K562 (cell line): ENCODE results near the gene RIMOC1. TPM values are rescaled to one million over a fixed set of nuclear protein-coding genes. Genes with fewer than 3 reads are reported as not detected.

Experiments used
- ARID1B ChIP-seq: fragments of 450-650 bp; IDR thresholded peaks from 2 replicates; pipeline ENCODE4 v1.6.1; 2016; ENCODE audit warnings: antibody characterized with exemption, mild to moderate bottlenecking, inconsistent platforms
- BCLAF1 ChIP-seq, 2 experiments: fragments of 450-650 bp in 1 of 2; IDR thresholded peaks; 2 replicates each; pipeline ENCODE4 v1.6.1; 2011 to 2017; ENCODE audit warnings: low read depth in 2 of 2, antibody characterized with exemption in 1 of 2, borderline replicate concordance in 1 of 2, low read length in 1 of 2, mild to moderate bottlenecking in 1 of 2, mixed read lengths in 1 of 2; ENCODE audit not compliant: control insufficient read depth in 1 of 2
- BRCA1 ChIP-seq, 2 experiments: fragments of 450-650 bp in 1 of 2; sonication (generic) in 1 of 2; formaldehyde crosslinking in 1 of 2; IDR thresholded peaks; 2 replicates each; pipeline versions ENCODE4 v1.5.0 to v1.6.1; 2017 to 2020; ENCODE audit warnings: mild to moderate bottlenecking in 1 of 2, missing genetic modification reagents in 1 of 2
- HMGN3 ChIP-seq: IDR thresholded peaks from 2 replicates; pipeline ENCODE4 v1.6.1; 2011; ENCODE audit warnings: borderline replicate concordance, low read depth, mild to moderate bottlenecking, mixed read lengths, low read length; ENCODE audit not compliant: insufficient read length; ENCODE audit errors: extremely low read depth
- MBD2 ChIP-seq: sonication (generic); IDR thresholded peaks from 2 replicates; pipeline ENCODE4 v1.6.1; 2016; ENCODE audit warnings: low read depth, borderline replicate concordance
- MEF2D ChIP-seq: conservative IDR thresholded peaks from 2 replicates; pipeline ENCODE4 v1.6.1; 2016; ENCODE audit warnings: low read depth, missing genetic modification characterization, missing compliant biosample characterization
- NFYB ChIP-seq: IDR thresholded peaks from 2 replicates; pipeline ENCODE4 v1.6.1; 2011; ENCODE audit warnings: mild to moderate bottlenecking, moderate library complexity; ENCODE audit not compliant: insufficient read length; ENCODE audit errors: extremely low read depth
- NRF1 ChIP-seq, 2 experiments: fragments of 450-650 bp; IDR thresholded peaks in 1 of 2; conservative IDR thresholded peaks in 1 of 2; 2 replicates each; pipeline ENCODE4 v1.6.1; 2014; ENCODE audit warnings: mild to moderate bottlenecking in 2 of 2
- ZBTB1 ChIP-seq: sonication (generic); formaldehyde crosslinking; IDR thresholded peaks from 2 replicates; pipeline ENCODE4 v1.8.1; 2023; ENCODE audit warnings: missing genetic modification reagents, low read depth, mild to moderate bottlenecking, borderline replicate concordance
- ZNF253 ChIP-seq: fragments of 250-450 bp; sonication (Bioruptor Pico); conservative IDR thresholded peaks from 2 replicates; pipeline ENCODE4 v1.6.1; 2021; ENCODE audit warnings: mild to moderate bottlenecking
- ZNF609 ChIP-seq: sonication (generic); formaldehyde crosslinking; IDR thresholded peaks from 2 replicates; pipeline ENCODE4 v1.8.1; 2023; ENCODE audit warnings: missing genetic modification reagents, mild to moderate bottlenecking, borderline replicate concordance
- polyA plus RNA-seq, 8 experiments: library from polyadenylated mRNA; depleted of rRNA in 4 of 8; stranded (reverse) in 5 of 8; unstranded in 3 of 8; fragments of >200 nt; fragmentation: Nextera tagmentation in 2 of 8; fragmentation: Illumina TruSeq in 1 of 8; extraction: Ambion mirVana in 2 of 8; extraction: Trizol in 1 of 8; gene quantifications; 2 replicates each; pipeline versions ENCODE4 v1.2.1 to v1.2.3, GENCODE V29; 2011 to 2014; ENCODE audit warnings: inconsistent platforms in 1 of 8, missing spikeins in 1 of 8
- total RNA-seq, 7 experiments: library from RNA; depleted of rRNA in 6 of 7; stranded (reverse); fragments of >200 nt in 6 of 7; fragmentation: Illumina TruSeq in 2 of 7; extraction: Trizol in 2 of 7; gene quantifications; 2 replicates each; pipeline versions ENCODE4 v1.2.1 to v1.2.3, GENCODE V29; 2011 to 2021; ENCODE audit warnings: low replicate concordance in 1 of 7

The RIMOC1 gene
- total and polyA plus RNA-seq, 9 of the 15 experiments (the other 6 are each of a cell fraction or from before 2014, with no cell fraction given): 11.6 to 63.1 (median 30.8) TPM

GRCh38 chr5:41870627-41871048 is 33.5 kb upstream of the RIMOC1 start (continued):
- TF ChIP-seq ZNF609 (no peak), HMGN3 (peak; percentile 6), MEF2D (no peak), NFYB (no peak), NRF1 (conservative IDR thresholded peaks at IDR 0.05 in 1 of 2, IDR thresholded peaks at IDR 0.05 in 1 of 2) (peak; percentile 36 to 40), BCLAF1 (IDR thresholded peaks at IDR 0.05; ENCODE audit: borderline replicate concordance in 1 of 2, control insufficient read depth in 1 of 2, low read depth in 2 of 2, low read length in 1 of 2) (no peak), BRCA1 (IDR thresholded peaks at IDR 0.05) (no peak), BRCA1 (CRISPR knock-in tag; IDR thresholded peaks at IDR 0.05) (no peak), ZBTB1 (0 out of 2 replicates have a peak, but pooled peaks have one; percentile 17), ZNF253 (CRISPR knock-in tag) (no peak), MBD2 (no peak), ARID1B (no peak)
- TF ChIP-seq, all 486 proteins: peak for 21
